Naive thymus-derived CD4-positive, alpha-beta T cell (primary cell): ENCODE measurements around the gene NFIL3. TPM values are rescaled to one million over a fixed set of nuclear protein-coding genes. Genes with fewer than 3 reads are reported as not detected.
"Not testable (repeated sequence)": the region's sequence is repeated elsewhere in the genome, so short reads cannot be mapped to it uniquely, and the experiment has no call there.

Experiments
- ATAC-seq: fragments of 150-1000 bp; cut with Tn5 transposase; 2 replicates; pipeline ENCODE4 v1.10.0; 2021; ENCODE audit warnings: mild to moderate bottlenecking, moderate library complexity
- CTCF ChIA-PET: fragments of 350-600 bp; sonication (Branson Sonifier 250); formaldehyde crosslinking; loops from one replicate; lab custom pipeline; 2021; ENCODE audit warnings: antibody characterized with exemption; lab: Charles Lee
- POLR2A ChIA-PET: fragments of 350-600 bp; sonication (Branson Sonifier 250); formaldehyde crosslinking; loops from one replicate; lab custom pipeline; 2021; ENCODE audit warnings: antibody characterized with exemption, inconsistent platforms; lab: Charles Lee
- DNase-seq, 9 donors: peaks; one replicate each; pipeline versions ENCODE4 v3.0.0 to v3.0.0-alpha.2; 2020 to 2022; ENCODE audit warnings: mixed read lengths in 1 of 9
- H3K27ac ChIP-seq: one replicate; pipeline ENCODE4 v1.7.0; 2013; ENCODE audit warnings: mild to moderate bottlenecking, low read depth, low read length, moderate library complexity
- H3K27me3 ChIP-seq, 2 donors: one replicate each; pipeline ENCODE4 v1.7.0; 2013; ENCODE audit warnings: low read length in 2 of 2, mild to moderate bottlenecking in 2 of 2, moderate library complexity in 2 of 2; ENCODE audit not compliant: control insufficient read depth in 2 of 2, insufficient read depth in 2 of 2
- H3K36me3 ChIP-seq, 3 experiments: 1 replicate in 2 of 3; 2 replicates in 1 of 3; pipeline ENCODE4 v1.7.0; 2013; ENCODE audit warnings: low read length in 3 of 3, mild to moderate bottlenecking in 3 of 3, moderate library complexity in 1 of 3; ENCODE audit not compliant: insufficient read depth in 3 of 3, control insufficient read depth in 2 of 3
- H3K4me1 ChIP-seq, 2 donors: one replicate each; pipeline ENCODE4 v1.7.0; 2013; ENCODE audit warnings: low read length in 2 of 2, mild to moderate bottlenecking in 2 of 2, moderate library complexity in 1 of 2; ENCODE audit not compliant: control insufficient read depth in 2 of 2, insufficient read depth in 2 of 2
- H3K4me3 ChIP-seq: 2 replicates; pipeline ENCODE4 v1.7.0; 2013; ENCODE audit warnings: mild to moderate bottlenecking, low read length
- H3K9me3 ChIP-seq, 3 experiments: 1 replicate in 2 of 3; 2 replicates in 1 of 3; pipeline ENCODE4 v1.7.0; 2013; ENCODE audit warnings: low read length in 3 of 3; ENCODE audit not compliant: control insufficient read depth in 2 of 3
- H3K27ac Mint-ChIP-seq, 9 donors: one replicate each; pipeline ENCODE4 v1.8.0; 2020 to 2022; ENCODE audit warnings: mixed read lengths in 9 of 9, mild to moderate bottlenecking in 8 of 9, moderate library complexity in 5 of 9, inconsistent platforms in 2 of 9
- H3K27me3 Mint-ChIP-seq, 5 donors: one replicate each; pipeline ENCODE4 v1.8.0; 2021 to 2022; ENCODE audit warnings: mixed read lengths in 5 of 5, mild to moderate bottlenecking in 1 of 5
- H3K36me3 Mint-ChIP-seq, 5 donors: one replicate each; pipeline ENCODE4 v1.8.0; 2020 to 2022; ENCODE audit warnings: mixed read lengths in 5 of 5, mild to moderate bottlenecking in 3 of 5, inconsistent platforms in 1 of 5
- H3K4me1 Mint-ChIP-seq, 7 donors: one replicate each; pipeline ENCODE4 v1.8.0; 2020 to 2022; ENCODE audit warnings: mixed read lengths in 7 of 7, mild to moderate bottlenecking in 3 of 7, inconsistent platforms in 1 of 7
- H3K4me3 Mint-ChIP-seq, 10 donors: one replicate each; pipeline ENCODE4 v1.8.0; 2020 to 2022; ENCODE audit warnings: mild to moderate bottlenecking in 10 of 10, mixed read lengths in 10 of 10, moderate library complexity in 6 of 10, inconsistent platforms in 2 of 10
- H3K9me3 Mint-ChIP-seq, 11 donors: one replicate each; pipeline ENCODE4 v1.8.0; 2020 to 2022; ENCODE audit warnings: mixed read lengths in 11 of 11, mild to moderate bottlenecking in 4 of 11, inconsistent platforms in 1 of 11, moderate library complexity in 1 of 11
- intact Hi-C, 2 donors: fragments of 100-400 bp; cut with micrococcal nuclease; formaldehyde crosslinking; loops; one replicate each; pipeline ENCODE4 v1.15.1; 2023
- polyA plus RNA-seq, 2 donors: library from polyadenylated mRNA; unstranded; fragments of 300-500 nt; fragmentation: Illumina TruSeq; gene quantifications; one replicate each; pipeline ENCODE4 v1.2.3, GENCODE V29; 2021
- total RNA-seq, 6 experiments: library from RNA in 5 of 6; stranded (reverse) in 5 of 6; gene quantifications; 1 replicate in 5 of 6; 2 replicates in 1 of 6; pipeline ENCODE4 v1.2.3 and lab custom pipeline; 2021 to 2026

NFIL3 gene
- total and polyA plus RNA-seq, 7 experiments from 2014 or later = 0.33 to 81.1 (median 3.4) TPM

DNA sequence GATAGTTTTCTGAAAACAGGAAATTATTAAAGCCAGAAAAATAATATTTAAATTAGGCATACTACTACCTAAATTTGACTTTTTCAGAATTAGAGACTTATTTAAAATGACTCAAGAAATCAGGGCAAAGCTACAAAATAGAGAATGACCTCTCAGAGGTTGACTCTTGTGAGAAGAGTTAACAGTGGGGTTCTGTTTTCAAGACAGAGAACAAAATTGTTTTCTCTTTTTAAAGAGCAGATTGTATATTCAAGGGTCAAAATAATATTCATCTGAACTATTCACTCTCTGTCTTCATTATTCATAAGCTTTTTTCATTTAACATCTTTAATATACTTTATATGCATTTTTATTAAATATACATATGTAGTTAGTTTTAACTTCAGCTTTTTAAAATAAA lies 40.1 kb downstream of the NFIL3 start:
- H3K27me3 ChIP-seq = no peaks in the 10 kb centered on the region
- Mint-ChIP-seq H3K4me1 (peaks cover 0 to 10% (median 0%) of the 10 kb centered on the region in 7 donors), H3K4me3 (no peak overlapping the region), H3K27ac (no peak overlapping the region), H3K27me3 (peaks cover 0 to 34% (median 0%) of the 10 kb centered on the region in 5 donors), H3K36me3 (peaks cover 0 to 10% (median 0%) of the 10 kb centered on the region in 5 donors), H3K9me3 (peaks cover 0 to 9% (median 0%) of the 10 kb centered on the region in 11 donors)
- POLR2A ChIA-PET = no interaction called here
- DNase-seq = no peak
- ATAC-seq = no peak
- H3K9me3 ChIP-seq = no peaks in the 10 kb centered on the region
- CTCF ChIA-PET = no interaction called here
- no peak overlapping the region for H3K27ac ChIP-seq
- H3K4me3 ChIP-seq = no peak overlapping the region
- intact Hi-C loops = no loop called here
- H3K4me1 ChIP-seq = no peaks in the 10 kb centered on the region
- no peaks in the 10 kb centered on the region for H3K36me3 ChIP-seq

- H3K4me1 Mint-ChIP-seq = peaks cover 0 to 10% (median 0%) of the 10 kb centered on the region in 7 donors
- H3K4me3 Mint-ChIP-seq = no peak overlapping the region
- Histone ChIP-seq H3K4me1 (no peaks in the 10 kb centered on the region), H3K36me3 (no peaks in the 10 kb centered on the region), H3K9me3 (no peaks in the 10 kb centered on the region), H3K27me3 (no peaks in the 10 kb centered on the region), H3K4me3 (no peak overlapping the region), H3K27ac (no peak overlapping the region)
- intact Hi-C loops = no loop called here
- H3K9me3 Mint-ChIP-seq = peaks cover 0 to 11% (median 2%) of the 10 kb centered on the region in 11 donors
- ATAC-seq (no peak), DNase-seq (no peak)
- ChIA-PET POLR2A (no interaction called here), CTCF (no interaction called here)
- peaks cover 0 to 38% (median 0%) of the 10 kb centered on the region in 5 donors for H3K27me3 Mint-ChIP-seq
- no peak overlapping the region for H3K27ac Mint-ChIP-seq
- peaks cover 0 to 12% (median 4%) of the 10 kb centered on the region in 5 donors for H3K36me3 Mint-ChIP-seq
Observed at GRCh38 chr9:91382298-91382697, 41.3 kb downstream of the NFIL3 start.

- peaks cover 0 to 11% (median 2%) of the 10 kb centered on the region in 11 donors for H3K9me3 Mint-ChIP-seq
- H3K36me3 Mint-ChIP-seq = peaks cover 0 to 8% (median 4%) of the 10 kb centered on the region in 5 donors
- ChIA-PET CTCF (no interaction called here), POLR2A (no interaction called here)
- H3K4me1 ChIP-seq = no peaks in the 10 kb centered on the region
- intact Hi-C loops = no loop called here
- no peak overlapping the region for H3K27ac Mint-ChIP-seq
- peaks cover 0 to 36% (median 0%) of the 10 kb centered on the region in 5 donors for H3K27me3 Mint-ChIP-seq
- no peaks in the 10 kb centered on the region for H3K27me3 ChIP-seq
- no peaks in the 10 kb centered on the region for H3K9me3 ChIP-seq
- H3K4me3 Mint-ChIP-seq = no peak overlapping the region
- no peak overlapping the region for H3K4me3 ChIP-seq
- ATAC-seq (no peak), DNase-seq (no peak)
- peaks cover 0 to 6% (median 0%) of the 10 kb centered on the region in 7 donors for H3K4me1 Mint-ChIP-seq
- H3K36me3 ChIP-seq = no peaks in the 10 kb centered on the region
- H3K27ac ChIP-seq = no peak overlapping the region
Observed at GRCh38 chr9:91379426-91379825, 44.2 kb downstream of the NFIL3 start.

- no peak overlapping the region for H3K27ac ChIP-seq
- no peaks in the 10 kb centered on the region for H3K36me3 ChIP-seq
- POLR2A ChIA-PET = no interaction called here
- Mint-ChIP-seq H3K27me3 (peaks cover 0 to 36% (median 0%) of the 10 kb centered on the region in 5 donors), H3K4me1 (peaks cover 0 to 6% (median 0%) of the 10 kb centered on the region in 7 donors), H3K4me3 (no peak overlapping the region), H3K9me3 (peaks cover 0 to 11% (median 2%) of the 10 kb centered on the region in 11 donors), H3K27ac (no peak overlapping the region), H3K36me3 (peaks cover 0 to 8% (median 4%) of the 10 kb centered on the region in 5 donors)
- H3K4me1 ChIP-seq = no peaks in the 10 kb centered on the region
- no peaks in the 10 kb centered on the region for H3K27me3 ChIP-seq
- no peak for DNase-seq
- intact Hi-C loops = no loop called here
- H3K9me3 ChIP-seq = no peaks in the 10 kb centered on the region
- CTCF ChIA-PET = no interaction called here
- ATAC-seq = peak; percentile 22
- no peak overlapping the region for H3K4me3 ChIP-seq
Observed at GRCh38 chr9:91378695-91379127, 44.9 kb downstream of the NFIL3 start.

DNA sequence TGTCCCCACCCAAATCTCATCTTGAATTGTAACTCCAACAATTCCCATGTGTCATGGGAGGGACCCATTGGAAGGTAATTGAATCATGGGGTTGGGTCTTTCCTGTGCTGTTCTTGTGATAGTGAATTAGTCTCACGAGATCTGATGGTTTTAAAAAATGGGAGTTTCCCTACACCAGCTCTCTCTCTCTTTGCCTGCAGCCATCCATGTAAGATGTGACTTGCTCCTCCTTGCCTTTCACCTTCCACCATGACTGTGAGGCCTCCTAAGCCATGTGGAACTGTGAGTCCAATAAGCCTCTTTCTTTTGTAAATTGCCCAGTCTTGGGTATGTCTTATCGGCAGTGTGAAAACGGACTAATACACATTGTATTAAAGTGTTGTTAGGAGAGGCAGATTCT lies 45.6 kb downstream of the NFIL3 start:
- H3K27ac ChIP-seq, intact Hi-C loops, H3K4me3 ChIP-seq, H3K4me1 ChIP-seq, H3K36me3 Mint-ChIP-seq, H3K9me3 ChIP-seq, H3K27me3 ChIP-seq, DNase-seq, H3K36me3 ChIP-seq, POLR2A ChIA-PET, H3K27ac Mint-ChIP-seq, H3K4me3 Mint-ChIP-seq, ATAC-seq, H3K4me1 Mint-ChIP-seq: not testable (repeated sequence)
- H3K9me3 Mint-ChIP-seq = peaks cover 0 to 11% (median 2%) of the 10 kb centered on the region in 11 donors
- CTCF ChIA-PET = interaction anchor here (0.6 kb wide), 1 partner anchor 35 kb away, joined by 4 read pairs; no protein-coding TSS in a partner anchor
- H3K27me3 Mint-ChIP-seq = peaks cover 0 to 35% (median 0%) of the 10 kb centered on the region in 5 donors

DNA sequence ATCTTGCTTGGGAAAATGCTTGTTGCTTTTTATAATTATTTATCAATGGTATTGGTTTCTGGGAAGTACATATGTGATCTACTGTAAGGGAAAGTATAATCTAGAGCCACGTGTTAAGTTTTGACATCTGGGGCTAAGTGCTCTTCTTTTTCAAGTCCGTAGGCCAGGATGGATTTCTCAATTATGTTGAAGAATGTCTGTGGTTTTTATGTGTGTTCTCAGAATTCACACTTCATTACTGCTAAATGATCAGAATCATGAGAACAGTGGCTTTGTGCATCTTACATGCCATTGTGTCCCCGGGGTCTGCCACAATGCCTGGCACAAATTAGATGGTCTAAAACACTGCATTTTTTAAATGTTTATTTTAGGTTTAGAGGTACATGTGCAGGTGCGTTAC lies 47.4 kb downstream of the NFIL3 start:
- H3K4me3 Mint-ChIP-seq = no peak overlapping the region
- intact Hi-C loops = no loop called here

DNA sequence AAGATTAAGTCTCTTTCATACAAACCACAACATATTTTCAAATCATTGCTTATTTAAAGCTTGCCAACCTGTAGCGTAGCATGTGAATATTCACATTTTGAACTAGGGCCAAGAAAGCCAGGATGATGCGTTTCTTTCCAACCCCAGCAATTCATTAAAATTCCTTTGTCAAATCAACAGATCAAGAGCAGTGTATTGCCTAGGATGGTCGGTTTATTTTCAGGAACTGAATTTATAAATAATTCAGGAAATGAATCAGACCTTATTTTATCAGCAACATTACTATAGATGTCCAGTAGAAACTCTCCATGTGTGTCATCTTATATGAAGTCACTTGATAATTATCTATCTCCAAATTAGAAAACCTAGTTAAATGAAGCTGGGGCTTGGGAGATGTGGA lies 48.7 kb downstream of the NFIL3 start:
- intact Hi-C loops = no loop called here
- Histone ChIP-seq H3K36me3 (no peaks in the 10 kb centered on the region), H3K4me1 (no peaks in the 10 kb centered on the region), H3K4me3 (no peak overlapping the region), H3K9me3 (no peaks in the 10 kb centered on the region), H3K27me3 (no peaks in the 10 kb centered on the region), H3K27ac (no peak overlapping the region)
- Mint-ChIP-seq H3K36me3 (peaks cover 0 to 8% (median 4%) of the 10 kb centered on the region in 5 donors), H3K9me3 (peaks cover 0 to 5% (median 2%) of the 10 kb centered on the region in 11 donors), H3K27me3 (peaks cover 0 to 14% (median 0%) of the 10 kb centered on the region in 5 donors), H3K4me3 (no peak overlapping the region), H3K4me1 (peaks cover 0 to 4% (median 0%) of the 10 kb centered on the region in 7 donors), H3K27ac (no peak overlapping the region)
- ChIA-PET POLR2A (no interaction called here), CTCF (no interaction called here)
- ATAC-seq (peak; percentile 18), DNase-seq (no peak)

More for the DNA sequence above, 47.4 kb downstream of the NFIL3 start:
- peaks cover 0 to 4% (median 0%) of the 10 kb centered on the region in 7 donors for H3K4me1 Mint-ChIP-seq
- Histone ChIP-seq H3K4me1 (no peaks in the 10 kb centered on the region), H3K9me3 (no peaks in the 10 kb centered on the region), H3K27me3 (no peaks in the 10 kb centered on the region), H3K36me3 (no peaks in the 10 kb centered on the region), H3K27ac (no peak overlapping the region), H3K4me3 (no peak overlapping the region)
- no peak overlapping the region for H3K27ac Mint-ChIP-seq
- ATAC-seq = no peak
- ChIA-PET CTCF (no interaction called here), POLR2A (interaction anchor here (0.8 kb wide), 1 partner anchor 15 kb away, joined by 3 read pairs; the partner anchor contains the start of gene AUH)
- peaks cover 0 to 11% (median 2%) of the 10 kb centered on the region in 11 donors for H3K9me3 Mint-ChIP-seq
- peaks cover 0 to 8% (median 4%) of the 10 kb centered on the region in 5 donors for H3K36me3 Mint-ChIP-seq
- H3K27me3 Mint-ChIP-seq = peaks cover 0 to 20% (median 0%) of the 10 kb centered on the region in 5 donors
- no peak for DNase-seq
